H1 (cell line): ENCODE results near the gene FAM83C. TPM values are rescaled to one million over a fixed set of nuclear protein-coding genes. Genes with fewer than 3 reads are reported as not detected.

ENCODE experiments used
- CBX8 ChIP-seq: fragments of 300-800, 300-1000 bp; sonication (generic); IDR thresholded peaks from 2 replicates; pipeline ENCODE4 v1.7.1; 2016; ENCODE audit warnings: low read depth, low read length, borderline replicate concordance
- CREB1 ChIP-seq: IDR thresholded peaks from 2 replicates; pipeline ENCODE4 v1.6.1; 2012; ENCODE audit warnings: inconsistent platforms
- E2F6 ChIP-seq: IDR thresholded peaks from 2 replicates; pipeline ENCODE4 v1.6.1; 2012; ENCODE audit warnings: inconsistent platforms
- RXRA ChIP-seq: IDR thresholded peaks from 2 replicates; pipeline ENCODE4 v1.6.1; 2011; ENCODE audit warnings: low read depth, mild to moderate bottlenecking, low read length, moderate library complexity; ENCODE audit not compliant: insufficient read depth
- SP4 ChIP-seq: IDR thresholded peaks from 2 replicates; pipeline ENCODE4 v1.6.1; 2012; ENCODE audit warnings: low read length, inconsistent platforms
- TCF12 ChIP-seq: IDR thresholded peaks from 2 replicates; pipeline ENCODE4 v1.6.1; 2011; ENCODE audit warnings: low read depth, mild to moderate bottlenecking, low read length
- polyA plus RNA-seq, 7 experiments: library from polyadenylated mRNA; depleted of rRNA in 3 of 7; stranded (reverse) in 5 of 7; unstranded in 2 of 7; fragments of >200 nt in 5 of 7; fragments of 200-250 nt in 2 of 7; gene quantifications; 1 replicate in 5 of 7; 2 replicates in 1 of 7; 4 replicates in 1 of 7; pipeline versions ENCODE4 v1.2.1 to v1.2.3, GENCODE V29; 2011 to 2013; ENCODE audit warnings: missing spikeins in 2 of 7, mixed read lengths in 2 of 7
- total RNA-seq: library from RNA; stranded (reverse); fragmentation: NEBNext Ultra II Directional; extraction: Animal tissue kit (Norgen Biotek cat#: 25700); gene quantifications from 2 replicates; pipeline ENCODE4 v1.2.1, GENCODE V29; 2021
- TF ChIP-seq, protein P1 (sequence below): fragments of 300-600 bp; sonication (generic); IDR thresholded peaks from 2 replicates; pipeline ENCODE4 v1.7.1; 2012; ENCODE audit warnings: low read length, moderate library complexity, mild to moderate bottlenecking, inconsistent platforms; ENCODE audit not compliant: insufficient replicate concordance

The FAM83C gene
- total and polyA plus RNA-seq, 2 of the 8 experiments (the other 6 are each of a cell fraction or from before 2014, with no cell fraction given) = not detected

GRCh38 chr20:35326740-35327073, 34.5 kb upstream of the FAM83C start (continued):
- TF ChIP-seq, protein P1, sequence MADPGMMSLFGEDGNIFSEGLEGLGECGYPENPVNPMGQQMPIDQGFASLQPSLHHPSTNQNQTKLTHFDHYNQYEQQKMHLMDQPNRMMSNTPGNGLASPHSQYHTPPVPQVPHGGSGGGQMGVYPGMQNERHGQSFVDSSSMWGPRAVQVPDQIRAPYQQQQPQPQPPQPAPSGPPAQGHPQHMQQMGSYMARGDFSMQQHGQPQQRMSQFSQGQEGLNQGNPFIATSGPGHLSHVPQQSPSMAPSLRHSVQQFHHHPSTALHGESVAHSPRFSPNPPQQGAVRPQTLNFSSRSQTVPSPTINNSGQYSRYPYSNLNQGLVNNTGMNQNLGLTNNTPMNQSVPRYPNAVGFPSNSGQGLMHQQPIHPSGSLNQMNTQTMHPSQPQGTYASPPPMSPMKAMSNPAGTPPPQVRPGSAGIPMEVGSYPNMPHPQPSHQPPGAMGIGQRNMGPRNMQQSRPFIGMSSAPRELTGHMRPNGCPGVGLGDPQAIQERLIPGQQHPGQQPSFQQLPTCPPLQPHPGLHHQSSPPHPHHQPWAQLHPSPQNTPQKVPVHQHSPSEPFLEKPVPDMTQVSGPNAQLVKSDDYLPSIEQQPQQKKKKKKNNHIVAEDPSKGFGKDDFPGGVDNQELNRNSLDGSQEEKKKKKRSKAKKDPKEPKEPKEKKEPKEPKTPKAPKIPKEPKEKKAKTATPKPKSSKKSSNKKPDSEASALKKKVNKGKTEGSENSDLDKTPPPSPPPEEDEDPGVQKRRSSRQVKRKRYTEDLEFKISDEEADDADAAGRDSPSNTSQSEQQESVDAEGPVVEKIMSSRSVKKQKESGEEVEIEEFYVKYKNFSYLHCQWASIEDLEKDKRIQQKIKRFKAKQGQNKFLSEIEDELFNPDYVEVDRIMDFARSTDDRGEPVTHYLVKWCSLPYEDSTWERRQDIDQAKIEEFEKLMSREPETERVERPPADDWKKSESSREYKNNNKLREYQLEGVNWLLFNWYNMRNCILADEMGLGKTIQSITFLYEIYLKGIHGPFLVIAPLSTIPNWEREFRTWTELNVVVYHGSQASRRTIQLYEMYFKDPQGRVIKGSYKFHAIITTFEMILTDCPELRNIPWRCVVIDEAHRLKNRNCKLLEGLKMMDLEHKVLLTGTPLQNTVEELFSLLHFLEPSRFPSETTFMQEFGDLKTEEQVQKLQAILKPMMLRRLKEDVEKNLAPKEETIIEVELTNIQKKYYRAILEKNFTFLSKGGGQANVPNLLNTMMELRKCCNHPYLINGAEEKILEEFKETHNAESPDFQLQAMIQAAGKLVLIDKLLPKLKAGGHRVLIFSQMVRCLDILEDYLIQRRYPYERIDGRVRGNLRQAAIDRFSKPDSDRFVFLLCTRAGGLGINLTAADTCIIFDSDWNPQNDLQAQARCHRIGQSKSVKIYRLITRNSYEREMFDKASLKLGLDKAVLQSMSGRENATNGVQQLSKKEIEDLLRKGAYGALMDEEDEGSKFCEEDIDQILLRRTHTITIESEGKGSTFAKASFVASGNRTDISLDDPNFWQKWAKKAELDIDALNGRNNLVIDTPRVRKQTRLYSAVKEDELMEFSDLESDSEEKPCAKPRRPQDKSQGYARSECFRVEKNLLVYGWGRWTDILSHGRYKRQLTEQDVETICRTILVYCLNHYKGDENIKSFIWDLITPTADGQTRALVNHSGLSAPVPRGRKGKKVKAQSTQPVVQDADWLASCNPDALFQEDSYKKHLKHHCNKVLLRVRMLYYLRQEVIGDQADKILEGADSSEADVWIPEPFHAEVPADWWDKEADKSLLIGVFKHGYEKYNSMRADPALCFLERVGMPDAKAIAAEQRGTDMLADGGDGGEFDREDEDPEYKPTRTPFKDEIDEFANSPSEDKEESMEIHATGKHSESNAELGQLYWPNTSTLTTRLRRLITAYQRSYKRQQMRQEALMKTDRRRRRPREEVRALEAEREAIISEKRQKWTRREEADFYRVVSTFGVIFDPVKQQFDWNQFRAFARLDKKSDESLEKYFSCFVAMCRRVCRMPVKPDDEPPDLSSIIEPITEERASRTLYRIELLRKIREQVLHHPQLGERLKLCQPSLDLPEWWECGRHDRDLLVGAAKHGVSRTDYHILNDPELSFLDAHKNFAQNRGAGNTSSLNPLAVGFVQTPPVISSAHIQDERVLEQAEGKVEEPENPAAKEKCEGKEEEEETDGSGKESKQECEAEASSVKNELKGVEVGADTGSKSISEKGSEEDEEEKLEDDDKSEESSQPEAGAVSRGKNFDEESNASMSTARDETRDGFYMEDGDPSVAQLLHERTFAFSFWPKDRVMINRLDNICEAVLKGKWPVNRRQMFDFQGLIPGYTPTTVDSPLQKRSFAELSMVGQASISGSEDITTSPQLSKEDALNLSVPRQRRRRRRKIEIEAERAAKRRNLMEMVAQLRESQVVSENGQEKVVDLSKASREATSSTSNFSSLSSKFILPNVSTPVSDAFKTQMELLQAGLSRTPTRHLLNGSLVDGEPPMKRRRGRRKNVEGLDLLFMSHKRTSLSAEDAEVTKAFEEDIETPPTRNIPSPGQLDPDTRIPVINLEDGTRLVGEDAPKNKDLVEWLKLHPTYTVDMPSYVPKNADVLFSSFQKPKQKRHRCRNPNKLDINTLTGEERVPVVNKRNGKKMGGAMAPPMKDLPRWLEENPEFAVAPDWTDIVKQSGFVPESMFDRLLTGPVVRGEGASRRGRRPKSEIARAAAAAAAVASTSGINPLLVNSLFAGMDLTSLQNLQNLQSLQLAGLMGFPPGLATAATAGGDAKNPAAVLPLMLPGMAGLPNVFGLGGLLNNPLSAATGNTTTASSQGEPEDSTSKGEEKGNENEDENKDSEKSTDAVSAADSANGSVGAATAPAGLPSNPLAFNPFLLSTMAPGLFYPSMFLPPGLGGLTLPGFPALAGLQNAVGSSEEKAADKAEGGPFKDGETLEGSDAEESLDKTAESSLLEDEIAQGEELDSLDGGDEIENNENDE = no peak
- TF ChIP-seq CBX8 (no peak), CREB1 (no peak), RXRA (no peak), TCF12 (no peak), SP4 (no peak), E2F6 (no peak)
- TF ChIP-seq, all 59 proteins: peak for 0
